NCI-H2171 treated with DMSO at 0.1 percent for 48 hours (cell line): ENCODE measurements around the gene SNX10.

Experiments
- DNase-seq: peaks from one replicate; lab custom pipeline; 2025; lab: John Stamatoyannopoulos, UW

The SNX10 gene

GRCh38 chr7:26404189-26404996 lies 112.7 kb downstream of the SNX10 start:
- DNase-seq = no peak

GRCh38 chr7:26406433-26406832 lies 114.8 kb downstream of the SNX10 start:
- DNase-seq = no peak

GRCh38 chr7:26409661-26410547 lies 118.2 kb downstream of the SNX10 start:
- peak; percentile 5 for DNase-seq

GRCh38 chr7:26413007-26413691 lies 121.5 kb downstream of the SNX10 start:
- peak; percentile 37 for DNase-seq

GRCh38 chr7:26416004-26416403 lies 124.3 kb downstream of the SNX10 start:
- DNase-seq = no peak

- DNase-seq = no peak
These were observed 126.3 kb downstream of the SNX10 start for GRCh38 chr7:26417911-26418413.

- DNase-seq = peak; percentile 48
These were observed 127.5 kb downstream of the SNX10 start for GRCh38 chr7:26419198-26419597.

- DNase-seq = no peak
These were observed 128.9 kb downstream of the SNX10 start for GRCh38 chr7:26420422-26421019.

- no peak for DNase-seq
These were observed 131.1 kb downstream of the SNX10 start for GRCh38 chr7:26422761-26423160.

GRCh38 chr7:26423436-26423835 lies 131.8 kb downstream of the SNX10 start:
- DNase-seq = no peak
